Stimulated activated CD8-positive, alpha-beta memory T cell treated with anti-CD3 and anti-CD28 coated beads, Interleukin-2, amount 100 ng/mL, for 48 hours (primary cell): ENCODE measurements around the gene MYOT.
A peak's percentile ranks its signal among the peaks of the same experiment; 100 is the strongest.
"Not testable (repeated sequence)": the region's sequence is repeated elsewhere in the genome, so short reads cannot be mapped to it uniquely, and the experiment has no call there.

Experiments used
- DNase-seq, 2 donors: peaks; one replicate each; pipeline ENCODE4 v3.0.0-alpha.2; 2020; ENCODE audit warnings: low read depth in 2 of 2

Gene MYOT

DNA sequence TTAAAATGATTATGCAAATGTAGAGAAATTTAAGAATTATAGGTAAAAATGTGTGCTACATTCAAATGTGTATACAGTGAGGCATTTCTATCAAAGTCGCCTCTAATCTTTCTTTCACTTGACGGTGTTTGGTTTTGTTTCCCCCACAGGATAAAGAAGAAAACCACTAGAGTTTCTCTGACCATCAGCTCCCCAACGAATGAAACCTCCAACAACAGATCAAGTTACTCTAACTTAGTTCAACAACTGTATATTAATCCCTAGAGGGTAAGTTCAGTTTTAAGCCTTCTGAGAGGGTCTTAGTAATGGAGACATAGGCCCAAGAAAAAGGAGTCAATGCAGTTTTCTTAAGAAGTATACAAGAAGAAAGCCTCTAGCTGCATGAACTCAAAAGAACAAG, 11.5 kb upstream of the MYOT start:
- DNase-seq: no peak

DNA sequence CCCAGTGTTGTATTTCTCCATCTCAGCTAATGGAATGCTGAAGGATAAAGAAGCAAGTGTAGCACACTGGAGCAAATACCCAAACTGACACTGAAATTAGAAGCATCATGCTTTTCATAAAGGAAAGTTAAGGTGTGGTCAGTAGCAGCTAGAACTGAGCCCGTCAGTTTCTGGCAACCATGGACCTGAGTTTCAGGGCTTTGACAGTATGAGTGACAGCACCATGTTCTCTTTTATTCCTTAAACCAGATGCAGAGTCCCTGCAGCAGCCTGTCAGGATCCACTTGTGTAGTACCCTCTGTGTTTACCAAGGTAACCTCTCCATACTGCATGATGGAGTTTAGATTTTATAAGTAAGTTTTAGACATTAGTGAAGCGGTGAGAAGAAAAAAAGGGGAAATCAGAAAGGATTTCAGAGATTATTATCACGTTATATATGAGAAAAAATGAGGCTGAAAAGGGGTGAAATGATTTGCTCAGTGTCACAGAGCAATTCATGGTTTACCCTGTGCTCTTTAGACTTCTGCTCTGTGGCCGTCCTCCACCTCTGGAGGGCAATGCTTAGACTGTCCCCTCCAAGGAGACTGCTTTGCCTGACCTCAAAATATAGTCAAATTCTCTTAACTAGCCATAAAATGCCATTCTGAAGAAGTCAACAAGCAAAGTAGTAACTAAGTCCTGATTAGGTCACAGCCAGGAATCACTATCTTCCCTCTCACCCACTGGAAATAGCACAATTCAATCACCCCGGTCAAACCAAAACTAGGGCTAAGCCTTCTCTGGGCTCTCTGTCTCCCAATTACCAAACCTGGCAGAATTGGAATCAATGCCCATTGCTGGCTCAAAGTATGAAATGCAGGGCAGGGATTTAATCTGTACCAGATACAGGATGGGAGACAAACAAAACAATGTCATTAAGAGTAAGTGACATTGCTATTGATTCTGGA, 10.5 kb upstream of the MYOT start:
- no peak for DNase-seq

GRCh38 chr5:137858223-137858916, 9.3 kb upstream of the MYOT start:
- no peak for DNase-seq

DNA sequence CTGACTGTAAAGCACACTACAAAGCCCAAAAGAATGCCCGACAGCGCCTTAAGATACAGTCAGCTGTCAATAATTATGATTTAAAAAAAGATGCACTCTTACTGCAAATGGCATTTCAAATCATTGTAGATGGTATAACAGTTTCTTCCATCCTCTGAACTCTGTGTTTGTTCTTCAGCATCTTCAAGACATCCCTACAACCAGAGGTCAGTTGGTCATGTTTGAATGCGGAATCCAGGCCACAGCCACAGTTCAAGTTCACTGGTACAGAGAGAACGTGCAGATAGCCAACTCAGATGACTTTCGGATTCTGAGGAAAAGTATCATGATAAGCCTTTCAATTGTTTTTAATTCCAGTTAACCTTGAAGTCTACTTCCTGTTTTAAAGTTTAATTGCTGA, 8.7 kb upstream of the MYOT start:
- no peak for DNase-seq

- DNase-seq: no peak
Observed at GRCh38 chr5:137862251-137862650, 5.4 kb upstream of the MYOT start.

GRCh38 chr5:137863653-137864052, 4.0 kb upstream of the MYOT start:
- DNase-seq: not testable (repeated sequence)

DNA sequence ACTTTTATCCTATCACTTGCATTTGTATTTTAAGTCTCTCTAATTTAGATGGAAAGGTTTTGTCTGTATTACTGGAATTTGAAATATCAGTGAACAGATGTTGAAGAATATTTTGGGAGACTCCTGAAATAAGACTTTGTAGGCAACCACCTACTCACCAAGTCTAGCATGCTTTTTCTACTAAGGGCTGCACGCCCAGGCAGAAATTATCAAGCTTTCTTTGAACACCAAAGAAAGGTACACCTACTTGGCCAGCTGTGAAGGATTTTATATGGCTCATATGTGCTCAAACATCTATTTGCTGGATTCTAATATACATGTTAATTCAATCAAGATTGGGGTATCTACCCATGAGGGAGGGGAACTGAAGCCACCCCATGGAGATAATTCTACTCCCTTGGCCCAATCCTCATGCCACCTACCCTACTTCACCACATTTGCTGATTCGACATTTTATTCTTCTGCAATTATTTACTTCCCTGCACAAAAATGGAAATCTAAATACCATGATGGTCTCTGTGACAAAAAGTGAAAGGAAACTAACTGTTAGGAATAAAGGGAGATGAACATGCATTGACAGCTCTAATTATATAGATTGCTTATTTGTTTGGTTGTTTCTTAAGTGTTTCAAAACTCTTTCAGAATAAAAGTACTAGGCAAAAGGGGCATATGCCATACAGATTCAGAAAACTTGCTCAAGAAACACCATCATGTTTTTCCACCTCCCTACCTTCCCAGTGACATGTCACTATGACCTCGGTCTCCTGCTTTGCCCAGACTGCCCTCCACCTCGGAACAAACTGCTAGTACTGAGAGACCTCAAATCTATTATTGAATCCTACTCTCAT, 895 bp upstream of the MYOT start:
- no peak for DNase-seq

DNA sequence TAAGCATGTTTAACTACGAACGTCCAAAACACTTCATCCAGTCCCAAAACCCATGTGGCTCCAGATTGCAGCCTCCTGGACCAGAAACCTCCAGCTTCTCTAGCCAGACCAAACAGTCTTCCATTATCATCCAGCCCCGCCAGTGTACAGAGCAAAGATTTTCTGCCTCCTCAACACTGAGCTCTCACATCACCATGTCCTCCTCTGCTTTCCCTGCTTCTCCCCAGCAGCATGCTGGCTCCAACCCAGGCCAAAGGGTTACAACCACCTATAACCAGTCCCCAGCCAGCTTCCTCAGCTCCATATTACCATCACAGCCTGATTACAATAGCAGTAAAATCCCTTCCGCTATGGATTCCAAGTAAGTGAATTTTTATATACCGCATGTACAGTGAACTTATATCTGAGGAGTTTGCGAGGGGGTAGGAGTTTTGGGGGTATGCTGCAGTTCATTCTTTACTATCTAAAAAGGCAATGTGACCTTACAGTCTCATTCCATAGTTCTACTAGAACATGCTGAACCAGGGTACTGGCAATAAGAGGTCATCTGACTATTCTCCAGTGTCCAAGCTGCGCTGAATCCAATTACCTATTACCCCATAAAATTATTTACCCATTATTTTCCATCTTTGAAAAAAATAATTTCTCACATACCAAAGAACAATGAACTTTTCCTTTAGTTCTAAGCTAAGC, 3.1 kb downstream of the MYOT start:
- no peak for DNase-seq

DNA sequence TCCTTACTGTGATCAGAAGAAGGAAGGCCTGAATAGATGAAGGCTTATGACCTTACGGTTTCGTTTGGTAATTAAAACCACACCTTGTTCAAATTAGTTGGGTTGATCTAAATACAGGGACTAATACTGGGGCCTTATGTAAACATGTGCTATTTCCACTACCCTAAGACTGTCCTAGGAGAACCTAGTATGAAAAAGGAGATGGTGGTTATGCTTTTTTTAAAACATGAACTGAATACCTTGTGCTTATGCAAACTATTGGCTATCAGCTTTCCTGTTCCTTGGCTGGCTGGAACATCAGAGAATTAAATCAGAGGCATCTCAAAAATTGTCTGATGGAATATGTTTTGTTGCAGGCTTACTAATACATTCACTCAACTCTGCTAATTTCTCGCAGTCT, 3.9 kb downstream of the MYOT start:
- no peak for DNase-seq

DNA sequence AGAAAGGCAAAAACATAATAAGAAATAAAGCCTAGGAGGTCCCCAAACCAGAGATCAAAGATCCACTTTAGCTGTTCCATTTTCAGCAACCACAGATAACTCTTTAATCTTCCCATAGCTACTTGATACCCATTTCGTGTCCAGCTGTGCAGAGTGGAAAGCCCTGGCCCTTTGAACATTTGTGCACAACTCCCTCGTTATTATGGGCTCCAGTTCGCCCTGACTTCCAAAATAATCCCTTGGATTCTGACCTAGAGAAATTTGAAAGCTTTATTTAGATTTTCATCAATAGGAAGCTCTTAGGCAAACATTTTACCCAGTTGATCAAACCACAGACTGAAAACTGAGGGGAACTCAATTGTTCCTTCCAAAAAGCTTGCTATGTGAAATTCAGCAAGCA, 4.8 kb downstream of the MYOT start:
- DNase-seq: no peak

GRCh38 chr5:137876101-137876500, 8.4 kb downstream of the MYOT start:
- no peak for DNase-seq

- DNase-seq: no peak
Observed at GRCh38 chr5:137880313-137880712, 12.7 kb downstream of the MYOT start.

DNA sequence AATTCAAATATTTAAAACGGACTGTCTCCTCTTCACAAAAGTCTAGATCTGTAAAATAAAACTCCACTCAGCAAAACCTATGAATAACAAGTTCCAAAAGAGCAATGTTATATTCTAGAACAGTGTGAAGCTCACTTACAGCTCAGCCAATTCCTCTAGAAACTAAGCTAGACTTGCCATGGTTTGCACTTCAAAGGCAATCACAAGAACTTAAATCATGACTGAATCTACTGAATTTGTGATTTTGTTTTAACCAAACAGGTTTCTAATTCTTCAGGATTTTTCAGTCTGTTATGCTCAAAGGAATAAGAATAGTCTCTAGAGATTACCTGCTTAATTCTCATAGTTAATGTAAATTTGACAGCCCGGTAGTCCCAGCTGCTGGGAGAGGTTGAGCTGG, 20.2 kb downstream of the MYOT start:
- no peak for DNase-seq

DNA sequence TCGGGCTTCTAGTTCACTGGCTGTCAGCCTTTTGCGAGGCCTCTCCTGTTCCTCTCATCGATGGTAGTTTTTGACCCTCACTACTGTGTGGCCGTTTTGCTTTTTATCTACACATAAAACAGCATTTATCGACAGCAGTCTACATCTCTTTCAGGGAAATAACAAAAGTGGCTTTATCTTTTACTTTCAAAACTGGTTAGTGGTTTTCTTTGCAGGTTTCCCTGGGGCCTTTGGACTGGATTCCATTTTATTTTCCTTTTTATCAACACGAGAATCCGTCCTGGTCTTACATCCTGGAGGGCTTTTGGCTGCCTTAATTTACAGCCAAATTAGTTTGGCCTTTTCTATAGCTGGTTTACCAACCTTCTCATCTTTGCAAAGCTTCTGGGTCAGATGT, 20.8 kb downstream of the MYOT start:
- no peak for DNase-seq

GRCh38 chr5:137888863-137889759, 21.5 kb downstream of the MYOT start, which contains the start of gene PKD2L2:
TSS of gene PKD2L2 (plus strand) at chr5:137889457. CDS start at chr5:137889492, 35 bp downstream.
- peak; percentile 76 to 77 for DNase-seq

GRCh38 chr5:137890845-137891244, 23.2 kb downstream of the MYOT start:
- no peak for DNase-seq

GRCh38 chr5:137891849-137892248, 24.2 kb downstream of the MYOT start:
- peak in 1 of 2 donors; percentile 1 for DNase-seq

DNA sequence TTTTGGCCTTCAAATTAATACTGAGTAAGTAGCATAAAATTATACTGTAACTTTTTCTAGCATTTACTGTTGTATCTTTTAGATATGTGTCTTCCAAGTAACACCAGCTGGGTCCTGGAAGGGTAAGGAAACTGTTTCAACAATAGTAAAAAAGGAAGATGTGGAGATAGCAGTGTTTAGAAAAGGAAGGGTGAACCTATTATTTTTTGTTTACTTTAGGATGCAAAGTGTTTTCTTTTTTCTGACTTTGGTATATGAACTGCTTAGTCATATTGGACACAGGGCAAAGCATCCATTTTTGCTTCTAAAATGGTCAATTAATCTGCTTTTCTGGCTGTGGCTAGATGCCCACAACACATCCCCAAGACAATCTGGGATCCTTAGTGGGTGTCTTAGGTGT, 26.9 kb downstream of the MYOT start:
- no peak for DNase-seq

DNA sequence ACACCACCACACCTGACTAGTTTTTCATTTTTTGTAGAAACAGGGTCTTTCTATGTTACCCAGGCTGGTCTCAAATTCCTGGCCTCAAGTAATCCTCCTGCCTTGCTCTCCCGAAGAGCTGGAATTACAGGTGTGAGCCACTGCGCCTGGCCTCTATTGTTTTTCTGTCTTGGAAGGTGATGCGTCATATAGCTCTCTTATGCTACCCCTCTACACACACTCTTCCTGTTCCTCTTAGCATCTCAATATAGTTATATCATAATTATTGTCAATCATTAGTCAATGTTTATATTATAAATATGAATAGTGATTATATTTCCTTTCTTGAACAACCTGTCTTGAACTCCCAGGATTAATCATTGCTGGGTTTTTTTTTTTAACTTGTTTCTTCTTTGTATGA, 28.9 kb downstream of the MYOT start:
- no peak for DNase-seq

DNA sequence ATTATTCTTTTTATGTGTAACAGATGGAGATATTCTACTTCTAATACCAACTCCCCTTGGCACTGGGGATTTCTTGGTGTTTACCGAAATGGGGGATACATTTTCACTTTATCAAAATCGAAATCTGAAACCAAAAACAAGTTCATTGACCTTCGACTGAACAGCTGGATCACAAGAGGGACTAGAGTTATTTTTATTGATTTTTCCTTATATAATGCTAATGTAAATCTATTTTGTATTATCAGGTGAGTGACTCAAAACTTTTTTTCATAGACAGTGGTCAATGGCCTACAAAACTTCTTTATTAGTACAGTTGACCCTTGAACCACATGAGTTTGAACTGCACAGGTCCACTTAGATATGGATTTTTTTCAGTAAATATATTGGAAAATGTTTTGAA, 31.8 kb downstream of the MYOT start:
- DNase-seq: no peak
